ENCODE results near the gene HSPB6. TPM values are rescaled to one million over a fixed set of nuclear protein-coding genes. Genes with fewer than 3 reads are reported as not detected.

The HSPB6 gene
- total RNA-seq, 1 experiment from 2014 or later = 0.37 TPM

DNA sequence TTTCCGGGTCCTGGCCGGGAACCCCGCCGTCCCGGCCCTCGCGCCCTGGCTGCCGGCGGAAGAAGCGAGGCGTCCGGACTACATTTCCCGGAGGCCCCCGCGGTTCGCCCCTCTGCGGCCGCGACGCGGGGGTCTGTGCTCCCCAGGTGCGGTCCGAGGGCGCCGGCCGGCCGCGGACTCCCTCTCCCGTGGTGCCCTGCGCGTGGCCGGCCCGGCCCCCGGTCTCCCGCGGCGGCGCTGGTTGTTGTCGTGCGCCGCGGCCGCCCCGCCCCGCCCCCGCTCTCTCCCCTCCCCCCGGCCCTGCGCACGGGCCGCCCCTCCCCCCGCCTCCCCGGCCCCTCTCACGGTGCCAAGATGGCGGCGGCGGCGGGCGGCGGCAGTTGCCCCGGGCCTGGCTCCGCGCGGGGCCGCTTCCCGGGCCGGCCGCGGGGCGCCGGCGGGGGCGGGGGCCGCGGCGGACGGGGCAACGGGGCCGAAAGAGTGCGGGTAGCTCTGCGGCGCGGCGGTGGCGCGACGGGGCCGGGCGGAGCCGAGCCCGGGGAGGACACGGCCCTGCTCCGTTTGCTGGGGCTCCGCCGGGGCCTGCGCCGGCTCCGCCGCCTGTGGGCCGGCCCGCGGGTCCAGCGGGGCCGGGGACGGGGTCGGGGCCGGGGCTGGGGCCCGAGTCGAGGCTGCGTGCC lies 39.0 kb downstream of the HSPB6 start, which contains the start of gene KMT2B:
Gene KMT2B, plus strand, starts transcription at position 339 of the 680 bp plus-strand sequence. Its CDS starts 16 bp downstream, at position 355.
- Histone ChIP-seq H3K23me2 (ENCODE audit: insufficient read length, low read depth, low read length, poor library complexity, severe bottlenecking) (peaks cover 18% of the 10 kb centered on the region), H2BK5ac (ENCODE audit: insufficient read length, low read length) (no peak within 1 kb of the TSS), H3K23ac (ENCODE audit: insufficient read length, low read depth, low read length) (no peak within 1 kb of the TSS), H3K9ac (ENCODE audit: extremely low read depth, insufficient read length, low read length) (peak within 1 kb of the TSS; percentile 75), H3K56ac (ENCODE audit: insufficient read length, low read depth, low read length) (no peak within 1 kb of the TSS), H2BK12ac (ENCODE audit: insufficient read length, low read depth, low read length) (no peak within 1 kb of the TSS), H3K4me2 (ENCODE audit: insufficient read depth, insufficient read length, low read length) (peak within 1 kb of the TSS; percentile 89), H3K27ac (ENCODE audit: insufficient read length, low read depth, low read length) (no peak within 1 kb of the TSS), H2BK120ac (ENCODE audit: low read depth, low read length, poor library complexity, severe bottlenecking) (no peak within 1 kb of the TSS), H3T11ph (ENCODE audit: low read length) (no peak within 1 kb of the TSS), H4K5ac (ENCODE audit: insufficient read length, low read depth, low read length) (no peak within 1 kb of the TSS), H3K14ac (ENCODE audit: insufficient read depth, low read length) (0 out of 2 replicates have a peak within 1 kb of the TSS, but pooled peaks have one; percentile 34), H4K20me1 (ENCODE audit: control insufficient read depth, insufficient read depth, insufficient read length) (peaks cover 6% of the 10 kb centered on the region), H4K8ac (replicated peaks; ENCODE audit: insufficient read length, low read depth, low read length) (no peak within 1 kb of the TSS), H2BK20ac (ENCODE audit: low read depth, low read length, poor library complexity, severe bottlenecking) (no peak within 1 kb of the TSS), H3K79me1 (ENCODE audit: insufficient read depth, low read depth, low read length, poor library complexity, severe bottlenecking) (no peaks in the 10 kb centered on the region), H3K27me3 (ENCODE audit: insufficient read depth, low read length) (no peaks in the 10 kb centered on the region), H3K9me3 (ENCODE audit: control insufficient read depth, low read depth, low read length) (no peaks in the 10 kb centered on the region), H4K91ac (ENCODE audit: insufficient read length, low read depth, low read length) (no peak within 1 kb of the TSS), H3K79me2 (ENCODE audit: insufficient read depth, low read length) (peaks cover 11% of the 10 kb centered on the region; the same call in 1 of the 2 replicates), H3K4me1 (ENCODE audit: insufficient read depth, low read length) (peaks cover 7% of the 10 kb centered on the region; the same call in 1 of the 2 replicates), H3K18ac (ENCODE audit: insufficient read length, low read depth, low read length) (peak within 1 kb of the TSS; percentile 33), H2AK5ac (ENCODE audit: insufficient read length, low read length) (no peak within 1 kb of the TSS), H2BK15ac (ENCODE audit: low read depth, low read length) (no peak within 1 kb of the TSS), H2AFZ (ENCODE audit: low read length) (no peak within 1 kb of the TSS), H3K4ac (ENCODE audit: low read depth, low read length) (no peak within 1 kb of the TSS)
- H3K27me3 Mint-ChIP-seq (ENCODE audit: low read depth) = no peaks in the 10 kb centered on the region
- WGBS (ENCODE audit: extremely low coverage, insufficient read length, low lambda C conversion rate) = no CpG with 5 or more reads among the region's 109 CpGs
- TF ChIP-seq, protein P1, sequence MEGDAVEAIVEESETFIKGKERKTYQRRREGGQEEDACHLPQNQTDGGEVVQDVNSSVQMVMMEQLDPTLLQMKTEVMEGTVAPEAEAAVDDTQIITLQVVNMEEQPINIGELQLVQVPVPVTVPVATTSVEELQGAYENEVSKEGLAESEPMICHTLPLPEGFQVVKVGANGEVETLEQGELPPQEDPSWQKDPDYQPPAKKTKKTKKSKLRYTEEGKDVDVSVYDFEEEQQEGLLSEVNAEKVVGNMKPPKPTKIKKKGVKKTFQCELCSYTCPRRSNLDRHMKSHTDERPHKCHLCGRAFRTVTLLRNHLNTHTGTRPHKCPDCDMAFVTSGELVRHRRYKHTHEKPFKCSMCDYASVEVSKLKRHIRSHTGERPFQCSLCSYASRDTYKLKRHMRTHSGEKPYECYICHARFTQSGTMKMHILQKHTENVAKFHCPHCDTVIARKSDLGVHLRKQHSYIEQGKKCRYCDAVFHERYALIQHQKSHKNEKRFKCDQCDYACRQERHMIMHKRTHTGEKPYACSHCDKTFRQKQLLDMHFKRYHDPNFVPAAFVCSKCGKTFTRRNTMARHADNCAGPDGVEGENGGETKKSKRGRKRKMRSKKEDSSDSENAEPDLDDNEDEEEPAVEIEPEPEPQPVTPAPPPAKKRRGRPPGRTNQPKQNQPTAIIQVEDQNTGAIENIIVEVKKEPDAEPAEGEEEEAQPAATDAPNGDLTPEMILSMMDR (conservative IDR thresholded peaks at IDR 0.05) = no peak
- peak; percentile 98 for DNase-seq
- peak within 1 kb of the TSS; percentile 87 to 92 for H3K4me3 Mint-ChIP-seq
- no peaks in the 10 kb centered on the region; a peak in 1 of 5 replicates for H3K9me3 Mint-ChIP-seq
- peaks cover 41 to 42% of the 10 kb centered on the region in 2 experiments for H3K4me1 Mint-ChIP-seq
- H3K36me3 Mint-ChIP-seq (ENCODE audit: insufficient read depth in 1 of 3, low read depth in 3 of 3) = peaks cover 18 to 34% (median 25%) of the 10 kb centered on the region in 3 experiments; a peak in 6 of 7 replicates
- peak within 1 kb of the TSS; percentile 91 to 99 (median 95) for H3K27ac Mint-ChIP-seq

All from H9 (cell line).